CD4-positive, alpha-beta T cell (primary cell): ENCODE measurements around the gene GPX4. TPM values are rescaled to one million over a fixed set of nuclear protein-coding genes. Genes with fewer than 3 reads are reported as not detected.

Experiments used
- ATAC-seq: fragments of 200-7000 bp; cut with Tn5 transposase; one replicate; pipeline ENCODE4 v1.10.0; 2022; ENCODE audit warnings: mild to moderate bottlenecking; ENCODE audit not compliant: poor library complexity
- CTCF ChIA-PET: fragments of 350-600 bp; sonication (Branson Sonifier 250); formaldehyde crosslinking; loops from one replicate; lab custom pipeline; 2021; ENCODE audit warnings: antibody characterized with exemption, inconsistent platforms; lab: Charles Lee
- POLR2A ChIA-PET: fragments of 350-600 bp; sonication (Branson Sonifier 250); formaldehyde crosslinking; loops from one replicate; lab custom pipeline; 2021; ENCODE audit warnings: antibody characterized with exemption, inconsistent platforms; lab: Charles Lee
- DNase-seq, 14 experiments: peaks; one replicate each; pipeline ENCODE4 v3.0.0-alpha.2; 2013 to 2020; ENCODE audit warnings: mixed read lengths in 2 of 14
- H3K27ac ChIP-seq, 2 donors: one replicate each; pipeline versions ENCODE4 v1.5.1 to v1.7.0; 2013; ENCODE audit warnings: low read length in 2 of 2, low read depth in 1 of 2, mild to moderate bottlenecking in 1 of 2
- H3K27me3 ChIP-seq, 2 experiments: 1 replicate in 1 of 2; 2 replicates in 1 of 2; pipeline versions ENCODE4 v1.6.1 to v1.7.0; 2013; ENCODE audit warnings: low read length in 2 of 2, control low read depth in 1 of 2, mild to moderate bottlenecking in 1 of 2, moderate library complexity in 1 of 2; ENCODE audit not compliant: insufficient read depth in 2 of 2, control insufficient read depth in 1 of 2
- H3K36me3 ChIP-seq: one replicate; pipeline ENCODE4 v1.6.1; 2013; ENCODE audit warnings: low read length, control low read depth; ENCODE audit not compliant: insufficient read depth
- H3K4me1 ChIP-seq: one replicate; pipeline ENCODE4 v1.6.1; 2013; ENCODE audit warnings: low read length, control low read depth; ENCODE audit not compliant: insufficient read depth
- H3K4me3 ChIP-seq: one replicate; pipeline ENCODE4 v1.5.1; 2013; ENCODE audit warnings: mild to moderate bottlenecking, low read length, moderate library complexity
- H3K9me3 ChIP-seq, 2 experiments: 1 replicate in 1 of 2; 2 replicates in 1 of 2; pipeline versions ENCODE4 v1.6.1 to v1.7.0; 2013; ENCODE audit warnings: low read length in 2 of 2, mild to moderate bottlenecking in 2 of 2, control low read depth in 1 of 2, moderate library complexity in 1 of 2; ENCODE audit not compliant: control insufficient read depth in 1 of 2, insufficient read depth in 1 of 2
- H3K27ac Mint-ChIP-seq: one replicate; pipeline ENCODE4 v1.8.0; 2020; ENCODE audit warnings: mixed read lengths
- H3K27me3 Mint-ChIP-seq: one replicate; pipeline ENCODE4 v1.8.0; 2021; ENCODE audit warnings: mixed read lengths
- H3K36me3 Mint-ChIP-seq: one replicate; pipeline ENCODE4 v1.8.0; 2021; ENCODE audit warnings: low read depth, mixed read lengths
- H3K4me1 Mint-ChIP-seq: one replicate; pipeline ENCODE4 v1.8.0; 2021; ENCODE audit warnings: low read depth, mixed read lengths
- H3K4me3 Mint-ChIP-seq: one replicate; pipeline ENCODE4 v1.8.0; 2020; ENCODE audit warnings: mild to moderate bottlenecking, mixed read lengths
- H3K9me3 Mint-ChIP-seq: one replicate; pipeline ENCODE4 v1.8.0; 2020; ENCODE audit warnings: mixed read lengths
- CTCF ChIP-seq: fragments of 200-600 bp; IDR thresholded peaks from one replicate; pipeline ENCODE4 v1.8.0; 2022; ENCODE audit warnings: antibody characterized with exemption, mild to moderate bottlenecking
- intact Hi-C, 2 experiments: fragments of 100-400 bp; cut with DNase I in 1 of 2; cut with micrococcal nuclease in 1 of 2; formaldehyde crosslinking; loops; one replicate each; pipeline versions ENCODE4 v1.15.1 to v1.9.0; 2023 to 2025; cut with DNase I, micrococcal nuclease
- total RNA-seq, 174 experiments: library from RNA in 2 of 174; stranded (reverse) in 2 of 174; gene quantifications; one replicate each; pipeline ENCODE4 v1.2.3 and lab custom pipeline; 2021 to 2026

GPX4 gene
- total RNA-seq, 2 experiments from 2014 or later = 174 to 175 TPM

DNA sequence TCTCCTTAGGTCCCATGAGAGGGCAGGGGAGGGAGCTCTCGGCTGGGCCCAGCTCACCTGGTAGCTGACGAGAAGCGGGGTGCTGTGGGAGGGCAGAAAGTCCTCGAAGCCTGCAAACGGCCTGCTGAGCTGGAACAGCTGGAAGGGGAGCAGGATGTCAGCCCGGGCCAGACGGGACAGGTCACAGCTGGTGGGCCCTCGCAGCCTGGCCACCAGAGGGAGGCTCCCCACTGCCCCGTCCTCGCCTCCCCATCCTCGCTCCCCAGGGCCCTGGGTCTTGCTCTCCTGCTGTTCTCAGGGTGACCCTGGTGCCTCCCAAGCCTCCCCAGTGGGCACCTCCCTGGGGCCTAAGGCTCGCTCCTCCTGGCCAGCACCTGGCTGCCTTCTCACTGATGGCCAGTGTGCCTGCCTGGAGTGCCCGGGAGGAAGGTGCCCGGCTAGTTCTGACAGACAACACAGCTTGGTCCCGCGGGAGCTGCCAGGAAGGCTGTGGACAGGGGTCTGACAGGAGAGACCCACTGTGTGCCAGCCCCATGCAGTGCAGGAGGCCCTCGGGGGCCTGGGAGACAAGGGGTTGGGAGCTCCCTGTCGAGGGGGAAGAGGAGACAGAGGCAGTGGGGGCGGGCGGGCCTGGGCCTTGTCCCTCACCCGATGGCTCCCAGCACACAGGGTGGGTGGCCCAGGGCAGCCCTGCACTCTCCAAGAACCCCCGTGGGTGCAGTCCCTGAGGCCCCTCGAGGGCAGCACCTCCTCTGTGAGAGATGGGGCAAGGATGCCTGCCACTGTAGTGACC is 20.3 kb downstream of the GPX4 start:
- Mint-ChIP-seq H3K27ac (no peak overlapping the region), H3K9me3 (no peaks in the 10 kb centered on the region), H3K4me1 (no peaks in the 10 kb centered on the region), H3K4me3 (no peak overlapping the region), H3K27me3 (no peaks in the 10 kb centered on the region), H3K36me3 (peaks cover 53% of the 10 kb centered on the region)
- H3K4me1 ChIP-seq = peaks cover 42% of the 10 kb centered on the region
- H3K27me3 ChIP-seq = no peaks in the 10 kb centered on the region
- ChIA-PET CTCF (interaction anchor here (1.7 kb wide), 1 partner anchor 11 kb away, joined by 5 read pairs; no protein-coding TSS in a partner anchor), POLR2A (interaction anchor here (1.4 kb wide), 1 partner anchor 145 kb away, joined by 4 read pairs; the partner anchor contains the start of gene CIRBP)
- no peak for TF ChIP-seq CTCF
- intact Hi-C loops = no loop called here
- H3K9me3 ChIP-seq = no peaks in the 10 kb centered on the region
- no peak overlapping the region for H3K4me3 ChIP-seq
- DNase-seq = no peak
- peaks cover 89% of the 10 kb centered on the region for H3K36me3 ChIP-seq
- no peak overlapping the region for H3K27ac ChIP-seq
- ATAC-seq = no peak

DNA sequence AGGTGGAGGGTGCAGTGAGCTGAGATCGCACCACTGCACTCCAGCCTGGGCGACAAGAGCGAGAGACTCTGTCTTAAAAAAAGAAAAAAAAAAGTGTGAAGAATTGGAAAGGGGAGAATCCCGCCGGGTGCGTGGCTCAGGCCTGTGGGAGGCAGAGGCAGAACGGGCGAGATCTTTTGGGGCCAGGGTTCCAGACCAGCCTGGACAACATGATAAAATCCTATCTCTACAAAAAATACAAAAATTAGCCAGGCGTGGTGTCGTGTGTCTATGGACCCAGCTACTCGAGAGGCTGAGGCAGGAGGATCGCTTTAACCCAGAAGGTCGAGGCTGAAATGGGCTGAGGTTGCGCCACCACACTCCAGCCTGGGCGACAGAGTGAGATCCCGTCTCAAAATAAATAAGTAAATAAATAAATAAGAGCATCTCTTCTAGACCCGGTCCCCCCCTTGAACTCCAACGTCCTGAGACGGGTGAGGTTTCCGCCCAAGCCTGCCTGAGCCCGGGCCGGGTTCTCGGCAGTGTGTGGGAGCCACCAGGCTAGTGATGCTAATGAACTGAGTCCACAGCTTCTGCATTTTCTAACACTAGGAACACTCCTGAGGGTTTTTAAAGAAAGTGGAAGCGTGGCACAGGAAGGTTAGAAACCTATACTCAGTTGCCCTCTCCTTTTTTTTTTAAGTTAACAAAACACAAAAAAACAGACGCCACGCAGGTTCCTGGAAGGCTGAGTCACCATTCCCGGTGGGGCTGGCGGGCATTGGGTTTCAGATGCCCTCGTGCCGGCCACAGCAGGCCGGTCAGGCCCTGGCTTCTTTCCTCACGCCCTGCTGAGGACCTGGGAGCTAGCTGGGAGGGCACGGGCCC is 22.0 kb downstream of the GPX4 start:
- H3K27ac ChIP-seq = no peak overlapping the region
- peak overlapping the region; percentile 47 for H3K27ac Mint-ChIP-seq
- TF ChIP-seq CTCF = no peak
- H3K4me3 Mint-ChIP-seq = no peak overlapping the region
- H3K4me3 ChIP-seq = no peak overlapping the region
- ATAC-seq = no peak
- POLR2A ChIA-PET = no interaction called here
- no peaks in the 10 kb centered on the region for H3K9me3 Mint-ChIP-seq
- no peak for DNase-seq
- H3K36me3 Mint-ChIP-seq = peaks cover 45% of the 10 kb centered on the region
- H3K27me3 Mint-ChIP-seq = no peaks in the 10 kb centered on the region
- intact Hi-C loops = no loop called here
- peaks cover 59% of the 10 kb centered on the region for H3K4me1 ChIP-seq
- CTCF ChIA-PET = no interaction called here
- H3K4me1 Mint-ChIP-seq = peaks cover 11% of the 10 kb centered on the region
- H3K36me3 ChIP-seq = peaks cover 76% of the 10 kb centered on the region
- no peaks in the 10 kb centered on the region for H3K9me3 ChIP-seq
- no peaks in the 10 kb centered on the region for H3K27me3 ChIP-seq

- no peak for ATAC-seq
- no peaks in the 10 kb centered on the region for H3K27me3 ChIP-seq
- peaks cover 71% of the 10 kb centered on the region for H3K4me1 ChIP-seq
- no peaks in the 10 kb centered on the region for H3K9me3 Mint-ChIP-seq
- no peak overlapping the region for H3K27ac ChIP-seq
- ChIA-PET CTCF (no interaction called here), POLR2A (no interaction called here)
- H3K9me3 ChIP-seq = no peaks in the 10 kb centered on the region
- H3K27ac Mint-ChIP-seq = peak overlapping the region; percentile 47
- TF ChIP-seq CTCF = no peak
- H3K36me3 Mint-ChIP-seq = peaks cover 33% of the 10 kb centered on the region
- no peak overlapping the region for H3K4me3 Mint-ChIP-seq
- H3K4me1 Mint-ChIP-seq = peaks cover 18% of the 10 kb centered on the region
- intact Hi-C loops = no loop called here
- H3K27me3 Mint-ChIP-seq = no peaks in the 10 kb centered on the region
- no peak overlapping the region for H3K4me3 ChIP-seq
- DNase-seq = no peak
- H3K36me3 ChIP-seq = peaks cover 62% of the 10 kb centered on the region
These were observed 23.4 kb downstream of the GPX4 start for GRCh38 chr19:1126984-1127760.
